Fibroblast of lung (primary cell): ENCODE data around the gene MEF2A. TPM values are rescaled to one million over a fixed set of nuclear protein-coding genes. Genes with fewer than 3 reads are reported as not detected.

Source experiments
- DNase-seq, 2 donors: peaks; one replicate each; pipeline versions ENCODE4 v3.0.0 to v3.0.0-alpha.2; 2010; ENCODE audit warnings: low read depth in 2 of 2
- H2AFZ ChIP-seq: 2 replicates; pipeline ENCODE4 v1.5.1; 2012; ENCODE audit warnings: low read length, control low read depth, inconsistent platforms
- H3K27ac ChIP-seq: 2 replicates; pipeline ENCODE4 v1.5.1; 2011; ENCODE audit warnings: low read length, control low read depth; ENCODE audit not compliant: insufficient read depth
- H3K27me3 ChIP-seq: 2 replicates; pipeline ENCODE4 v1.5.1; 2011; ENCODE audit warnings: mild to moderate bottlenecking, low read length; ENCODE audit not compliant: control insufficient read depth, insufficient read depth
- H3K36me3 ChIP-seq: 2 replicates; pipeline ENCODE4 v1.5.1; 2011; ENCODE audit warnings: low read length; ENCODE audit not compliant: control insufficient read depth, insufficient read depth
- H3K4me1 ChIP-seq: 2 replicates; pipeline ENCODE4 v1.5.1; 2011; ENCODE audit warnings: low read length; ENCODE audit not compliant: control insufficient read depth, insufficient read depth; ENCODE audit errors: extremely low read depth
- H3K4me2 ChIP-seq: 2 replicates; pipeline ENCODE4 v1.5.1; 2011; ENCODE audit warnings: low read length, control low read depth; ENCODE audit not compliant: insufficient read depth; ENCODE audit errors: extremely low read depth
- H3K4me3 ChIP-seq, 4 experiments: fragments of 200-600 bp in 1 of 4; sonication (generic) in 1 of 4; replicated peaks in 1 of 4; 2 replicates each; pipeline ENCODE4 v1.5.1; 2011 to 2016; ENCODE audit warnings: low read length in 4 of 4, low read depth in 3 of 4, mild to moderate bottlenecking in 3 of 4, control low read depth in 2 of 4, inconsistent platforms in 1 of 4, mixed read lengths in 1 of 4; ENCODE audit not compliant: insufficient read depth in 1 of 4; ENCODE audit errors: control extremely low read depth in 1 of 4
- H3K79me2 ChIP-seq: 2 replicates; pipeline ENCODE4 v1.5.1; 2012; ENCODE audit warnings: mild to moderate bottlenecking, low read length, inconsistent platforms; ENCODE audit not compliant: control insufficient read depth, insufficient read depth
- H3K9ac ChIP-seq: 2 replicates; pipeline ENCODE4 v1.5.1; 2011; ENCODE audit warnings: mild to moderate bottlenecking, low read length, control low read depth; ENCODE audit not compliant: insufficient read depth
- H3K9me3 ChIP-seq: 2 replicates; pipeline ENCODE4 v1.5.1; 2012; ENCODE audit warnings: low read depth, low read length; ENCODE audit not compliant: control insufficient read depth, insufficient read depth
- H4K20me1 ChIP-seq: 2 replicates; pipeline ENCODE4 v1.5.1; 2011; ENCODE audit warnings: low read length; ENCODE audit not compliant: control insufficient read depth, insufficient read depth; ENCODE audit errors: extremely low read depth
- EZH2 ChIP-seq: IDR thresholded peaks from 2 replicates; pipeline ENCODE4 v1.5.1; 2012; ENCODE audit warnings: low read length, control low read depth, mild to moderate bottlenecking; ENCODE audit errors: missing control alignments
- polyA plus RNA-seq, 2 donors: library from polyadenylated mRNA; depleted of rRNA in 1 of 2; stranded (reverse) in 1 of 2; unstranded in 1 of 2; fragments of >200 nt; gene quantifications; 2 replicates each; pipeline ENCODE4 v1.2.1, GENCODE V29; 2011 to 2012; ENCODE audit warnings: missing spikeins in 1 of 2
- total RNA-seq: library from RNA; depleted of rRNA; stranded (reverse); fragments of >200 nt; gene quantifications from 2 replicates; pipeline ENCODE4 v1.2.1, GENCODE V29; 2014
- TF ChIP-seq, protein P1 (sequence below), 2 donors: IDR thresholded peaks in 1 of 2; conservative IDR thresholded peaks in 1 of 2; 1 replicate in 1 of 2; 2 replicates in 1 of 2; pipeline ENCODE4 v1.5.1; 2011 to 2012; ENCODE audit warnings: low read length in 2 of 2, control low read depth in 1 of 2, inconsistent platforms in 1 of 2, low read depth in 1 of 2, mild to moderate bottlenecking in 1 of 2

The MEF2A gene
- total and polyA plus RNA-seq, 2 donors (not counting 1 experiment from before 2014, with no cell fraction given), result 24.6 to 40.4 TPM

DNA sequence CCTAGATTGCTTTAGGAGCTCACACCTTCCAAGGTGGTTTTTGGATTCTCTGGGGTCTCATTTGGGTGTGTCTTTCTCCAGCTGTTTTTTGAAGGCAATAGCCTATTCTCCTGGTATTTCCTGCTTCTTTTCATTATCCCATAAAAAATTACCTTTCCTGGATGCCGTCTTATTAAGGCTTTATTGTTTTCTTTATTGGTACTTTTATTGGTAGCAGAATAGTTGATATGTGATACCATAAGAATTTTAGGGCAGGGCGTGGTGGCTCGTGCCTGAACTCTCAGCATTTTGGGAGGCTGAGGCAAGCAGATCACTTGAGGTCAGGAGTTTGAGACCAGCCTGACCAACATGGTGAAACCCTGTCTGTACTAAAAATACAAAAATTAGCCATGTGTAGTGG lies 18.3 kb upstream of the MEF2A start:
- no peaks in the 10 kb centered on the region for H3K9me3 ChIP-seq
- no peak overlapping the region for H3K4me2 ChIP-seq
- no peak overlapping the region for H3K27ac ChIP-seq
- DNase-seq, result no peak
- H3K79me2 ChIP-seq, result no peaks in the 10 kb centered on the region
- TF ChIP-seq, protein P1, sequence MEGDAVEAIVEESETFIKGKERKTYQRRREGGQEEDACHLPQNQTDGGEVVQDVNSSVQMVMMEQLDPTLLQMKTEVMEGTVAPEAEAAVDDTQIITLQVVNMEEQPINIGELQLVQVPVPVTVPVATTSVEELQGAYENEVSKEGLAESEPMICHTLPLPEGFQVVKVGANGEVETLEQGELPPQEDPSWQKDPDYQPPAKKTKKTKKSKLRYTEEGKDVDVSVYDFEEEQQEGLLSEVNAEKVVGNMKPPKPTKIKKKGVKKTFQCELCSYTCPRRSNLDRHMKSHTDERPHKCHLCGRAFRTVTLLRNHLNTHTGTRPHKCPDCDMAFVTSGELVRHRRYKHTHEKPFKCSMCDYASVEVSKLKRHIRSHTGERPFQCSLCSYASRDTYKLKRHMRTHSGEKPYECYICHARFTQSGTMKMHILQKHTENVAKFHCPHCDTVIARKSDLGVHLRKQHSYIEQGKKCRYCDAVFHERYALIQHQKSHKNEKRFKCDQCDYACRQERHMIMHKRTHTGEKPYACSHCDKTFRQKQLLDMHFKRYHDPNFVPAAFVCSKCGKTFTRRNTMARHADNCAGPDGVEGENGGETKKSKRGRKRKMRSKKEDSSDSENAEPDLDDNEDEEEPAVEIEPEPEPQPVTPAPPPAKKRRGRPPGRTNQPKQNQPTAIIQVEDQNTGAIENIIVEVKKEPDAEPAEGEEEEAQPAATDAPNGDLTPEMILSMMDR (conservative IDR thresholded peaks at IDR 0.05 in 1 of 2, IDR thresholded peaks at IDR 0.05 in 1 of 2; ENCODE audit: low read depth in 1 of 2, low read length in 2 of 2), result no peak
- no peak for TF ChIP-seq EZH2
- H2AFZ ChIP-seq, result no peak overlapping the region
- no peaks in the 10 kb centered on the region for H3K36me3 ChIP-seq
- H3K9ac ChIP-seq, result no peak overlapping the region
- peaks cover 3% of the 10 kb centered on the region for H3K27me3 ChIP-seq
- H3K4me1 ChIP-seq, result no peaks in the 10 kb centered on the region
- H3K4me3 ChIP-seq, result no peak overlapping the region
- no peaks in the 10 kb centered on the region for H4K20me1 ChIP-seq

- H3K79me2 ChIP-seq, result no peaks in the 10 kb centered on the region
- no peak overlapping the region for H3K4me3 ChIP-seq
- TF ChIP-seq EZH2, result no peak
- TF ChIP-seq, protein P1 (conservative IDR thresholded peaks at IDR 0.05 in 1 of 2, IDR thresholded peaks at IDR 0.05 in 1 of 2; ENCODE audit: low read depth in 1 of 2, low read length in 2 of 2), result no peak
- H2AFZ ChIP-seq, result no peak overlapping the region
- H3K9ac ChIP-seq, result no peak overlapping the region
- H3K27me3 ChIP-seq, result peaks cover 3% of the 10 kb centered on the region
- no peaks in the 10 kb centered on the region for H3K9me3 ChIP-seq
- no peak for DNase-seq
- no peaks in the 10 kb centered on the region for H4K20me1 ChIP-seq
- no peaks in the 10 kb centered on the region for H3K36me3 ChIP-seq
- H3K4me1 ChIP-seq, result no peaks in the 10 kb centered on the region
- H3K27ac ChIP-seq, result no peak overlapping the region
- no peak overlapping the region for H3K4me2 ChIP-seq
Observed at GRCh38 chr15:99550077-99550476, 15.7 kb upstream of the MEF2A start.

GRCh38 chr15:99552111-99552510 lies 13.7 kb upstream of the MEF2A start:
- Histone ChIP-seq H3K79me2 (no peaks in the 10 kb centered on the region), H3K36me3 (no peaks in the 10 kb centered on the region), H2AFZ (no peak overlapping the region), H3K4me1 (no peaks in the 10 kb centered on the region), H3K9ac (no peak overlapping the region), H3K27ac (no peak overlapping the region), H3K4me3 (no peak overlapping the region), H3K4me2 (no peak overlapping the region), H4K20me1 (no peaks in the 10 kb centered on the region), H3K9me3 (no peaks in the 10 kb centered on the region), H3K27me3 (peaks cover 3% of the 10 kb centered on the region)
- TF ChIP-seq EZH2, result no peak
- TF ChIP-seq, protein P1 (conservative IDR thresholded peaks at IDR 0.05 in 1 of 2, IDR thresholded peaks at IDR 0.05 in 1 of 2; ENCODE audit: low read depth in 1 of 2, low read length in 2 of 2), result no peak
- no peak for DNase-seq
